GM12878 (cell line): ENCODE results near the gene SLC3A2. TPM values are rescaled to one million over a fixed set of nuclear protein-coding genes. Genes with fewer than 3 reads are reported as not detected.

Experiments used
- BHLHE40 ChIP-seq, 2 experiments: fragments of 450-650 bp in 1 of 2; IDR thresholded peaks; 2 replicates each; pipeline ENCODE4 v1.6.1; 2011 to 2017; ENCODE audit warnings: low read depth in 2 of 2, borderline replicate concordance in 1 of 2, improper control_type of control experiment in 1 of 2, low read length in 1 of 2, mild to moderate bottlenecking in 1 of 2
- EED ChIP-seq: sonication (generic); IDR thresholded peaks from 2 replicates; pipeline ENCODE4 v1.6.1; 2016; ENCODE audit warnings: antibody characterized with exemption, low read depth
- HCFC1 ChIP-seq: fragments of 150-350 bp; IDR thresholded peaks from 2 replicates; pipeline ENCODE4 v1.6.1; 2014; ENCODE audit warnings: low read length
- PML ChIP-seq: IDR thresholded peaks from 2 replicates; pipeline ENCODE4 v1.6.1; 2012; ENCODE audit warnings: low read length, inconsistent platforms
- RAD51 ChIP-seq: fragments of 450-650 bp; IDR thresholded peaks from 2 replicates; pipeline ENCODE4 v1.6.1; 2016; ENCODE audit warnings: moderate library complexity, mild to moderate bottlenecking, inconsistent platforms
- SUZ12 ChIP-seq: fragments of 200-600 bp; sonication (generic); IDR thresholded peaks from one replicate; pipeline ENCODE4 v1.6.1; 2018; ENCODE audit warnings: antibody characterized with exemption, mild to moderate bottlenecking; ENCODE audit not compliant: unreplicated experiment
- TARDBP ChIP-seq: IDR thresholded peaks from 2 replicates; pipeline ENCODE4 v1.6.1; 2016; ENCODE audit warnings: borderline replicate concordance
- polyA plus RNA-seq, 11 experiments: library from polyadenylated mRNA; depleted of rRNA in 4 of 11; unstranded in 6 of 11; stranded (reverse) in 5 of 11; fragments of >200 nt; fragmentation: Nextera tagmentation in 4 of 11; fragmentation: Illumina TruSeq in 1 of 11; extraction: Ambion mirVana in 4 of 11; extraction: Trizol in 1 of 11; gene quantifications; 1 replicate in 1 of 11; 2 replicates in 10 of 11; pipeline versions ENCODE4 v1.2.1 to v1.2.3, GENCODE V29; 2011 to 2016; ENCODE audit warnings: inconsistent platforms in 2 of 11, missing spikeins in 2 of 11, low read depth in 1 of 11
- total RNA-seq, 4 experiments: library from RNA; depleted of rRNA in 3 of 4; stranded (reverse); fragments of >200 nt in 3 of 4; fragmentation: Illumina TruSeq in 1 of 4; extraction: Trizol in 1 of 4; gene quantifications; 2 replicates each; pipeline versions ENCODE4 v1.2.1 to v1.2.3, GENCODE V29; 2013 to 2021
- TF ChIP-seq, protein P1 (sequence below), 3 experiments: IDR thresholded peaks in 2 of 3; conservative IDR thresholded peaks in 1 of 3; 2 replicates each; pipeline ENCODE4 v1.5.1; 2011; ENCODE audit warnings: low read depth in 3 of 3, low read length in 3 of 3, mild to moderate bottlenecking in 3 of 3, control low read depth in 2 of 3, moderate library complexity in 2 of 3, inconsistent platforms in 1 of 3, mixed read lengths in 1 of 3; ENCODE audit not compliant: control insufficient read depth in 2 of 3, insufficient read depth in 1 of 3; ENCODE audit errors: extremely low read depth in 1 of 3

SLC3A2 gene
- total and polyA plus RNA-seq, 10 of the 15 experiments (the other 5 are each of a cell fraction or from before 2014, with no cell fraction given), result 6.9 to 158 (median 106) TPM

DNA sequence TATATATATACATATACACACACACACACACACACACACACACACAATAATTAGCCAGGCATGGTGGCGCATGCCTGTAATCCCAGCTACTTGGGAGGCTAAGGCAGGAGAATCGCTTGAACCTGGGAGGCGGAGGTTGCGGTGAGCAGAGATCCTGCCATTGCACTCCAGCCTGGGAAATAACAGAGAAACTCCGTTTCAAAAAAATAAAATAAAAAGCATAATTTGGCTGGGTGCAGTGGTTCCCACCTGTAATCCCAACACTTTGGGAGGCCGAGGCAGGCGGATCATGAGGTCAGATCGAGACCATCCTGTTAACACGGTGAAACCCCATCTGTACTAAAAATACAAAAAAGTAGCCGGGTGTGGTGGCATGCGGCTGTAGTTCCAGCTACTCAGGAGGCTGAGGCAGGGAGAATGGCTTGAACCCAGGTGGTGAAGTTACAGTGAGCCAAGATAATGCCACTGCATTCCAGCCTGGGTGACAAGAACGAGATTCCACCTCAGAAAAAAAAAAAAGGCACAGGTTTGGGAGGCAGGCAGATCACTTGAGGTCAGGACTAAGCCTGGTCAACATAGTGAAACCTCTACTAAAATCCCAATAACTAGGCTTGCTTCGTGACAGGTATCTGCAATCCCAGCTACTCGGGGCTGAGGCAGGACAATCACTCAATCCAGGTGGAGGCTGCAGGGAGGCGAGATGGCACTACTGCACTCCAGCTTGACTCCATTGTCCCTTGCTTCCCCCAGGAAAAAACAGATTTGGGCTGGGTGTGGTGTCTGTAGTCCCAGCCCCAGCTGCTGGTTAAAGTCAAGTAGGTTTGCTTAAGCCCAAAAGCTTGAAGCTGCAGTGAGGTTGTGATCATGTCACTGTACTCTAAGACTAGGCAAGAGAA lies 29.5 kb upstream of the SLC3A2 start (continued):
- TF ChIP-seq, protein P1, sequence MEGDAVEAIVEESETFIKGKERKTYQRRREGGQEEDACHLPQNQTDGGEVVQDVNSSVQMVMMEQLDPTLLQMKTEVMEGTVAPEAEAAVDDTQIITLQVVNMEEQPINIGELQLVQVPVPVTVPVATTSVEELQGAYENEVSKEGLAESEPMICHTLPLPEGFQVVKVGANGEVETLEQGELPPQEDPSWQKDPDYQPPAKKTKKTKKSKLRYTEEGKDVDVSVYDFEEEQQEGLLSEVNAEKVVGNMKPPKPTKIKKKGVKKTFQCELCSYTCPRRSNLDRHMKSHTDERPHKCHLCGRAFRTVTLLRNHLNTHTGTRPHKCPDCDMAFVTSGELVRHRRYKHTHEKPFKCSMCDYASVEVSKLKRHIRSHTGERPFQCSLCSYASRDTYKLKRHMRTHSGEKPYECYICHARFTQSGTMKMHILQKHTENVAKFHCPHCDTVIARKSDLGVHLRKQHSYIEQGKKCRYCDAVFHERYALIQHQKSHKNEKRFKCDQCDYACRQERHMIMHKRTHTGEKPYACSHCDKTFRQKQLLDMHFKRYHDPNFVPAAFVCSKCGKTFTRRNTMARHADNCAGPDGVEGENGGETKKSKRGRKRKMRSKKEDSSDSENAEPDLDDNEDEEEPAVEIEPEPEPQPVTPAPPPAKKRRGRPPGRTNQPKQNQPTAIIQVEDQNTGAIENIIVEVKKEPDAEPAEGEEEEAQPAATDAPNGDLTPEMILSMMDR (IDR thresholded peaks at IDR 0.05 in 2 of 3, conservative IDR thresholded peaks at IDR 0.05 in 1 of 3; ENCODE audit: control insufficient read depth in 2 of 3, extremely low read depth in 1 of 3, insufficient read depth in 1 of 3, low read depth in 3 of 3, low read length in 3 of 3), result no peak
- TF ChIP-seq HCFC1, result no peak
- no peak for TF ChIP-seq SUZ12
- peak; percentile 88 for TF ChIP-seq PML
- TF ChIP-seq RAD51, result no peak
- no peak for TF ChIP-seq EED
- TF ChIP-seq BHLHE40 (IDR thresholded peaks at IDR 0.05; ENCODE audit: borderline replicate concordance in 1 of 2, low read depth in 2 of 2, low read length in 1 of 2), result no peak
- no peak; the same call in 1 of the 2 replicates for TF ChIP-seq TARDBP
